Measurements from ENCODE around the gene PHTF2. TPM values are rescaled to one million over a fixed set of nuclear protein-coding genes. Genes with fewer than 3 reads are reported as not detected.

The PHTF2 gene
- total RNA-seq = 10 to 100 TPM; 19.7 to 35.8 (median 28.0) TPM
- total RNA-seq (2013) = 32.8 TPM
- 25.6 to 68.2 (median 44.5) reads per million in 29 experiments for total RNA-seq

GRCh38 chr7:77798394-77799077 lies at the start of gene PHTF2, which contains the start of gene TMEM60:
TSS of gene PHTF2 (plus strand) at chr7:77798773.
TSS of gene TMEM60 (minus strand) at chr7:77798434. CDS start at chr7:77794373, 4,061 bp downstream.
- Histone ChIP-seq H3K4me1 (ENCODE audit: control insufficient read depth in 1 of 2, extremely low read depth in 1 of 2, insufficient read depth in 2 of 2, low read length in 2 of 2) (peaks cover 28 to 37% of the 10 kb centered on the region in 2 experiments), H3K4me3 (ENCODE audit: control insufficient read depth in 1 of 2, extremely low read depth in 1 of 2, low read length in 1 of 2) (peak within 1 kb of the TSS; percentile 75 to 93), H3K27ac (ENCODE audit: low read length) (peak within 1 kb of the TSS; percentile 58), H3K27me3 (replicated peaks in 1 of 2; ENCODE audit: control insufficient read depth in 2 of 2, extremely low read depth in 1 of 2, insufficient read depth in 2 of 2, low read length in 1 of 2) (no peaks in the 10 kb centered on the region), H3K36me3 (ENCODE audit: control insufficient read depth in 2 of 2, extremely low read depth in 1 of 2, insufficient read depth in 1 of 2, low read length in 1 of 2) (peaks cover 0 to 6% of the 10 kb centered on the region in 2 donors), H3K9me3 (no peaks in the 10 kb centered on the region)
- Mint-ChIP-seq H3K4me1 (peaks cover 74 to 79% (median 77%) of the 10 kb centered on the region in 3 donors), H3K36me3 (peaks cover 10% of the 10 kb centered on the region), H3K9me3 (no peaks in the 10 kb centered on the region), H3K27ac (peak within 1 kb of the TSS; percentile 92), H3K27me3 (no peaks in the 10 kb centered on the region), H3K4me3 (peak within 1 kb of the TSS; percentile 94 to 99 (median 98))
- POLR2A ChIA-PET = interaction anchor here in 1 of 2 donors (0.6 kb wide), 1 partner anchor 33 kb away, joined by 5 read pairs; no protein-coding TSS in a partner anchor
- DNase-seq (peak; percentile 73 to 98 (median 94)), ATAC-seq (replicated peaks in 1 of 4) (peak; percentile 89 to 91 (median 90))
- 0% methylated on average over 40 of the region's 61 CpGs for WGBS (ENCODE audit: insufficient coverage)
- CTCF ChIA-PET = interaction anchor here in 1 of 2 donors (0.6 to 1.1 kb wide), 5 partner anchors 32 to 467 kb away, joined by 4 to 6 read pairs (median 4); partner anchors contain the start of gene PTPN12

DNA sequence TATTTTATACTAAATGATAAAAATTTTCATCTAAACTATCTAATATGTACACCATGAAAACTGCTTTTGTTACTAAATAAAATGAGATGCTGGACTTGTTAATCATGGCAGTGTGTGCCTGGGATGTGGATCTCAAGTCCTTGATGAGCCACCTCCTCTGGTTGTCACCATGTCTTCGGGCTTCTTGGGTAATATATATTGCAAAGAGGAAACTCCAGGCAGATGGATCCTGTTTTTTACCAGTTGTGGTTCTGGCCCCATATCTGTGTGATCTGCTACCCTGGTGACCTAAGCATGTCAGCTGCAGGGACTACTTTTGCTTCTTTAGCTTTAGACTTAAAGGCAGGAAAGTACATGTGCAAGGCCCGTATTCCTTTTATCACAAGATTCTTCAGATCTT lies 46.6 kb upstream of the PHTF2 start:
- peaks cover 0 to 17% of the 10 kb centered on the region in 2 donors for H3K36me3 ChIP-seq (ENCODE audit: control insufficient read depth in 2 of 2, extremely low read depth in 1 of 2, insufficient read depth in 1 of 2, low read length in 1 of 2)

DNA sequence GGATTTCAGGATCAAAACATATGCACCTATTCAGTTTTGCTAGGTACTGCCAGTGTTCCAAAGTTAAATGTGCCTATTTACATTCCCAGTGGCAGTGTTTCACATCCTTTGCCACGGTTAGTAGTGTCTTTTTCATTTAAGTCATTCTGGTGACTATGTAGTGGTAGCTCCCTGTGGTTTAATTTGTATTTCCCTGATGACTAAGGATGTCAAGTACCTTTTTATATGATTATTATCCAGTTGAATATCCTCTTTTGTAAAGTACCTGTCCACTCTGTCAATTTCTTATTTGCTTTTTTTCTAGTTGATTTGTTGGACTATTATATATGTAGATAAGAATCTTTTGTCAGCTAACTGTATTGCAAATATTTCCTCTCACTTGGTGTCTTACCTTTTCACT lies 45.4 kb upstream of the PHTF2 start:
- no peak overlapping the region for H3K27ac ChIP-seq (ENCODE audit: low read length)
- Mint-ChIP-seq H3K27me3 (no peaks in the 10 kb centered on the region), H3K9me3 (no peaks in the 10 kb centered on the region), H3K27ac (peak overlapping the region; percentile 43 to 81), H3K4me1 (peaks cover 57 to 58% (median 57%) of the 10 kb centered on the region in 3 donors), H3K36me3 (peaks cover 14% of the 10 kb centered on the region), H3K4me3 (no peak overlapping the region)
- CTCF ChIA-PET = interaction anchor here (0.6 to 1.4 kb wide), 10 partner anchors 30 to 256 kb away, joined by 3 to 9 read pairs (median 4); partner anchors contain the start of gene RSBN1L (in 1 of the 2)
- no peaks in the 10 kb centered on the region for H3K9me3 ChIP-seq
- H3K36me3 ChIP-seq (ENCODE audit: control insufficient read depth in 2 of 2, extremely low read depth in 1 of 2, insufficient read depth in 1 of 2, low read length in 1 of 2) = peaks cover 0 to 16% of the 10 kb centered on the region in 2 donors
- H3K4me1 ChIP-seq (ENCODE audit: control insufficient read depth in 1 of 2, extremely low read depth in 1 of 2, insufficient read depth in 2 of 2, low read length in 2 of 2) = peaks cover 5 to 14% of the 10 kb centered on the region in 2 experiments
- ATAC-seq (replicated peaks in 1 of 4) (no peak), DNase-seq (no peak)
- WGBS (ENCODE audit: insufficient coverage) = 17% methylated on average over 1 of the region's 1 CpG
- no peaks in the 10 kb centered on the region for H3K27me3 ChIP-seq (replicated peaks in 1 of 2; ENCODE audit: control insufficient read depth in 2 of 2, extremely low read depth in 1 of 2, insufficient read depth in 2 of 2, low read length in 1 of 2)
- POLR2A ChIA-PET = interaction anchor here in 1 of 2 donors (0.6 kb wide), 1 partner anchor 181 kb away, joined by 6 read pairs; no protein-coding TSS in a partner anchor
- H3K4me3 ChIP-seq (ENCODE audit: control insufficient read depth in 1 of 2, extremely low read depth in 1 of 2, low read length in 1 of 2) = no peak overlapping the region

More for the DNA sequence above, 46.6 kb upstream of the PHTF2 start:
- no peaks in the 10 kb centered on the region for H3K27me3 ChIP-seq (replicated peaks in 1 of 2; ENCODE audit: control insufficient read depth in 2 of 2, extremely low read depth in 1 of 2, insufficient read depth in 2 of 2, low read length in 1 of 2)
- Mint-ChIP-seq H3K36me3 (peaks cover 21% of the 10 kb centered on the region), H3K27ac (peak overlapping the region; percentile 51 to 81), H3K4me1 (peaks cover 60 to 64% (median 62%) of the 10 kb centered on the region in 3 donors), H3K27me3 (no peaks in the 10 kb centered on the region), H3K4me3 (no peak overlapping the region), H3K9me3 (no peaks in the 10 kb centered on the region)
- ATAC-seq (replicated peaks in 1 of 4) (peak in 1 of 4 experiments; percentile 63), DNase-seq (peak in 2 of 35 experiments; percentile 10 to 33)
- peaks cover 6 to 14% of the 10 kb centered on the region in 2 experiments for H3K4me1 ChIP-seq (ENCODE audit: control insufficient read depth in 1 of 2, extremely low read depth in 1 of 2, insufficient read depth in 2 of 2, low read length in 2 of 2)
- H3K9me3 ChIP-seq = no peaks in the 10 kb centered on the region
- no peak overlapping the region for H3K4me3 ChIP-seq (ENCODE audit: control insufficient read depth in 1 of 2, extremely low read depth in 1 of 2, low read length in 1 of 2)
- ChIA-PET CTCF (interaction anchor here in 1 of 2 donors (0.5 kb wide), 1 partner anchor 639 kb away, joined by 3 read pairs; no protein-coding TSS in a partner anchor), POLR2A (no interaction called here)
- WGBS (ENCODE audit: insufficient coverage) = no CpG with 5 or more reads among the region's 2 CpGs
- no peak overlapping the region for H3K27ac ChIP-seq (ENCODE audit: low read length)

DNA sequence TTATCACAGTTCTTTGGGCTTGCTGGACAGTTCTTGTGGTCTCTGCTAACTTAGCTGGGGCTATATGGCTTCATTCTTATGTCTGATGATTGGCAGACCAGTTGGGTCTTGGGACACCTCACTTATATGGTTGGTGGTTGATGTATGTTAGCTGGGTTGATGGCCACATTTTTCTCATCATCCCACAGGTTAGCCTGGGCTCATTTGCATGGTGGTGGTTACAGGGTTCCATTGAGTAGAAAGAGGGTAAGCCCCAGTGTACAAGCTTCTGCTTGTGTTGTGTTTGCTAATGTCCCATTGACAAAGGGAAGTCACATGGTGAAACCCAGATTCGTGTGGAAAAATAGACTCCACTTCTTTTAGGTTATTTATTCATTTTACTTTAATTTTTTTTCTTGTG lies 41.0 kb upstream of the PHTF2 start:
- Histone ChIP-seq H3K4me3 (ENCODE audit: control insufficient read depth in 1 of 2, extremely low read depth in 1 of 2, low read length in 1 of 2) (no peak overlapping the region), H3K27me3 (replicated peaks in 1 of 2; ENCODE audit: control insufficient read depth in 2 of 2, extremely low read depth in 1 of 2, insufficient read depth in 2 of 2, low read length in 1 of 2) (no peaks in the 10 kb centered on the region), H3K4me1 (ENCODE audit: control insufficient read depth in 1 of 2, extremely low read depth in 1 of 2, insufficient read depth in 2 of 2, low read length in 2 of 2) (peaks cover 0 to 11% of the 10 kb centered on the region in 2 experiments), H3K9me3 (no peaks in the 10 kb centered on the region), H3K36me3 (ENCODE audit: control insufficient read depth in 2 of 2, extremely low read depth in 1 of 2, insufficient read depth in 1 of 2, low read length in 1 of 2) (peaks cover 0 to 3% of the 10 kb centered on the region in 2 donors), H3K27ac (ENCODE audit: low read length) (no peak overlapping the region)
- peaks cover 43 to 53% (median 47%) of the 10 kb centered on the region in 3 donors for H3K4me1 Mint-ChIP-seq
- H3K27ac Mint-ChIP-seq = peak overlapping the region; percentile 36 to 76
- WGBS (ENCODE audit: insufficient coverage) = no CpG with 5 or more reads among the region's 1 CpG
- ATAC-seq (replicated peaks in 1 of 4) = peak in 2 of 4 experiments; percentile 26 to 51
- no peak for DNase-seq
- no peaks in the 10 kb centered on the region for H3K36me3 Mint-ChIP-seq
- no peaks in the 10 kb centered on the region for H3K27me3 Mint-ChIP-seq
- H3K9me3 Mint-ChIP-seq = no peaks in the 10 kb centered on the region
- H3K4me3 Mint-ChIP-seq = no peak overlapping the region
- ChIA-PET POLR2A (interaction anchor here (0.6 kb wide), 2 partner anchors 22 to 31 kb away, joined by 4 to 5 read pairs; no protein-coding TSS in a partner anchor), CTCF (interaction anchor here (1.0 to 3.1 kb wide), 8 partner anchors 10 to 278 kb away, joined by 3 to 22 read pairs (median 8); no protein-coding TSS in a partner anchor)

DNA sequence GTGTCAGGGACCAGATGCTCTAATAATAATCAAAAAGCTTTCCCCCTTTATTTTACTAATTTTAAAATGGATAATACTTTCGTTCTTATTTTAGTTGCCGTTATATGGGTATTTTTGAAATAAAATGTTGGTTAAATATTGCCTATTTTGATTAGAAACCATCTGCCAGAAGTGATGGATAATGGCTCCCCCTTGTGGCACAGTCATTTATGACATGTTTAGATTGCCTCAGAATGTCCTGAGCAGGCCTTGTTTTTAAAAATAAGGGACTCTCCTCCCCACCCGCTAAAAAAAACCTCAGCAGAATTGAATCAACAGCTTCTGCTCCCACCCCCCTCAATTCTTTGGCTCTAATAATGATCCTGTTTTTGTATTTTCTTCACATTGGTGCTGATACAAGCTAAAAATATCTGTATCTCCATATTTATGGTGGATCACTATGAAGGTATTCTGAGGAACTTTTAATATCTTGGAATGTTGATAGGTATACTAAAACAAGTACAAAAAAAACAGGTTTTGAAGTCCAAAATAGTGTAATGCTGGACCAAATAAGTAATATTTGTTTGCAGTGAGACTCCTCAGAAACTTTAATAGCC lies 39.2 kb upstream of the PHTF2 start:
- ChIA-PET POLR2A (no interaction called here), CTCF (interaction anchor here (0.6 to 3.2 kb wide), 22 partner anchors 12 to 353 kb away, joined by 3 to 54 read pairs (median 4); no protein-coding TSS in a partner anchor)
- no peak overlapping the region for H3K27ac ChIP-seq (ENCODE audit: low read length)
- no peaks in the 10 kb centered on the region for H3K27me3 ChIP-seq (replicated peaks in 1 of 2; ENCODE audit: control insufficient read depth in 2 of 2, extremely low read depth in 1 of 2, insufficient read depth in 2 of 2, low read length in 1 of 2)
- Mint-ChIP-seq H3K4me1 (peaks cover 39 to 53% (median 45%) of the 10 kb centered on the region in 3 donors), H3K27me3 (no peaks in the 10 kb centered on the region), H3K36me3 (no peaks in the 10 kb centered on the region), H3K27ac (no peak overlapping the region), H3K9me3 (no peaks in the 10 kb centered on the region), H3K4me3 (no peak overlapping the region)
- no peak overlapping the region for H3K4me3 ChIP-seq (ENCODE audit: control insufficient read depth in 1 of 2, extremely low read depth in 1 of 2, low read length in 1 of 2)
- DNase-seq = peak in 34 of 35 experiments; percentile 16 to 91 (median 57)
- H3K36me3 ChIP-seq (ENCODE audit: control insufficient read depth in 2 of 2, extremely low read depth in 1 of 2, insufficient read depth in 1 of 2, low read length in 1 of 2) = peaks cover 0 to 3% of the 10 kb centered on the region in 2 donors
- no peaks in the 10 kb centered on the region for H3K9me3 ChIP-seq
- WGBS (ENCODE audit: insufficient coverage) = no CpG with 5 or more reads among the region's 3 CpGs
- peak; percentile 59 to 79 (median 67) for ATAC-seq (replicated peaks in 1 of 4)
- H3K4me1 ChIP-seq (ENCODE audit: control insufficient read depth in 1 of 2, extremely low read depth in 1 of 2, insufficient read depth in 2 of 2, low read length in 2 of 2) = peaks cover 0 to 2% of the 10 kb centered on the region in 2 experiments
